A549 (cell line): ENCODE results near the gene CDH22. TPM values are rescaled to one million over a fixed set of nuclear protein-coding genes. Genes with fewer than 3 reads are reported as not detected.

Experiments
- ATAC-seq, 2 experiments: fragments of 200-7000 bp in 1 of 2; fragments of >200 bp in 1 of 2; cut with Nextera tagmentation in 1 of 2; cut with Tn5 transposase in 1 of 2; 3 replicates each; pipeline versions ENCODE4 v1.8.0 to v1.9.1; 2018 to 2020; ENCODE audit warnings: mild to moderate bottlenecking in 1 of 2, moderate library complexity in 1 of 2
- CTCF ChIA-PET: fragments of 300-600 bp; sonication (Branson Sonifier 250); formaldehyde crosslinking; extraction: SDS; loops from one replicate; lab custom pipeline; 2021; ENCODE audit warnings: antibody characterized with exemption, inconsistent platforms; lab: Yijun Ruan, JAX
- POLR2A ChIA-PET: fragments of 350-600 bp; formaldehyde crosslinking; extraction: SDS; loops from one replicate; lab custom pipeline; 2021; ENCODE audit warnings: antibody characterized with exemption, inconsistent platforms; lab: Yijun Ruan, JAX
- DNase-seq, 2 experiments: peaks; one replicate each; pipeline versions ENCODE4 v3.0.0 to v3.0.0-alpha.2; 2011 to 2016; ENCODE audit warnings: low read depth in 1 of 2, low spot score in 1 of 2
- FAIRE-seq: peaks from 2 replicates; lab custom pipeline; 2011; peaks lifted over from hg19 to GRCh38; lab: Jason Lieb, UNC
- H3K27ac ChIP-seq, 2 experiments: fragments of >200 bp; sonication (Bioruptor Twin); formaldehyde crosslinking; 3 replicates each; pipeline ENCODE4 v1.5.1; 2016 to 2017
- H3K4me1 ChIP-seq: fragments of >200 bp; sonication (Bioruptor Twin); formaldehyde crosslinking; 3 replicates; pipeline ENCODE4 v1.6.1; 2016
- H3K4me2 ChIP-seq: fragments of >200 bp; sonication (Bioruptor Twin); formaldehyde crosslinking; 3 replicates; pipeline ENCODE4 v1.6.1; 2016
- H3K4me3 ChIP-seq: fragments of >200 bp; sonication (Bioruptor Twin); formaldehyde crosslinking; 3 replicates; pipeline ENCODE4 v1.5.1; 2016
- H3K9me3 ChIP-seq: fragments of >200 bp; sonication (Bioruptor Twin); formaldehyde crosslinking; 3 replicates; pipeline ENCODE4 v1.6.1; 2016
- BCL3 ChIP-seq: fragments of >200 bp; sonication (Bioruptor Twin); formaldehyde crosslinking; IDR thresholded peaks from 3 replicates; pipeline ENCODE4 v1.6.1; 2016
- BHLHE40 ChIP-seq: IDR thresholded peaks from 2 replicates; pipeline ENCODE4 v1.6.1; 2012; ENCODE audit warnings: low read depth, low read length, inconsistent platforms
- CBX8 ChIP-seq: fragments of 200-600 bp; sonication (generic); IDR thresholded peaks from 2 replicates; pipeline ENCODE4 v1.6.1; 2016
- EHF ChIP-seq: fragments of 250-450 bp; sonication (Bioruptor Pico); IDR thresholded peaks from 2 replicates; pipeline ENCODE4 v1.5.0; 2020; ENCODE audit warnings: mild to moderate bottlenecking
- FOSB ChIP-seq: fragments of 250-450 bp; sonication (Bioruptor Pico); IDR thresholded peaks from 2 replicates; pipeline ENCODE4 v1.5.0; 2020; ENCODE audit warnings: mild to moderate bottlenecking, moderate library complexity
- HES2 ChIP-seq: fragments of >200 bp; sonication (Bioruptor Twin); formaldehyde crosslinking; IDR thresholded peaks from 2 replicates; pipeline ENCODE4 v1.6.1; 2016
- HOXA7 ChIP-seq: fragments of 250-450 bp; sonication (Bioruptor Pico); IDR thresholded peaks from 2 replicates; pipeline ENCODE4 v1.5.0; 2020; ENCODE audit warnings: mild to moderate bottlenecking, moderate library complexity
- MAFK ChIP-seq: fragments of 450-650 bp; IDR thresholded peaks from 2 replicates; pipeline ENCODE4 v1.6.1; 2014; ENCODE audit not compliant: partially characterized antibody
- NPAS2 ChIP-seq: fragments of 250-450 bp; sonication (Bioruptor Pico); IDR thresholded peaks from 2 replicates; pipeline ENCODE4 v1.8.0; 2022; ENCODE audit warnings: mild to moderate bottlenecking, moderate library complexity, borderline replicate concordance
- NR3C1 ChIP-seq: fragments of >200 bp; sonication (Bioruptor Twin); formaldehyde crosslinking; IDR thresholded peaks from 3 replicates; pipeline ENCODE4 v1.6.1; 2017
- PBX3 ChIP-seq: IDR thresholded peaks from 2 replicates; pipeline ENCODE4 v1.6.1; 2012
- POLR2A ChIP-seq: IDR thresholded peaks from 2 replicates; pipeline ENCODE4 v1.6.1; 2012; ENCODE audit warnings: mild to moderate bottlenecking, low read length
- POLR2AphosphoS2 ChIP-seq: conservative IDR thresholded peaks from 2 replicates; pipeline ENCODE4 v1.6.1; 2012; ENCODE audit warnings: low read length, improper control_type of control experiment, inconsistent platforms
- RCOR1 ChIP-seq: fragments of 150-350 bp; IDR thresholded peaks from 2 replicates; pipeline ENCODE4 v1.6.1; 2014; ENCODE audit warnings: antibody characterized with exemption, low read length, low read depth
- RFX5 ChIP-seq: fragments of 450-650 bp; IDR thresholded peaks from 2 replicates; pipeline ENCODE4 v1.7.1; 2014; ENCODE audit warnings: antibody characterized with exemption, mild to moderate bottlenecking, moderate library complexity
- TP53 ChIP-seq: fragments of 250-450 bp; sonication (Bioruptor Pico); IDR thresholded peaks from 2 replicates; pipeline ENCODE4 v1.5.0; 2021; ENCODE audit warnings: mild to moderate bottlenecking, moderate library complexity
- ZSCAN20 ChIP-seq: fragments of 250-450 bp; sonication (Bioruptor Pico); IDR thresholded peaks from 2 replicates; pipeline ENCODE4 v1.8.0; 2022; ENCODE audit warnings: mild to moderate bottlenecking, moderate library complexity
- WGBS: methylation state at CpG from one replicate; pipeline ENCODE4 v1.1.6; 2017; ENCODE audit errors: missing lambda C conversion rate; 5-methylcytosine and 5-hydroxymethylcytosine counted together
- polyA plus RNA-seq, 4 experiments: library from polyadenylated mRNA; depleted of rRNA in 3 of 4; stranded (reverse); fragments of >200 nt; fragmentation: RNase III in 1 of 4; extraction: RNeasy Plus Mini Kit Qiagen cat#74134 plus additional on column Dnase treatment in 1 of 4; gene quantifications; 2 replicates in 3 of 4; 3 replicates in 1 of 4; pipeline ENCODE4 v1.2.3, GENCODE V29; 2011 to 2017
- TF ChIP-seq, protein P1 (sequence below): fragments of 250-450 bp; sonication (Bioruptor Pico); IDR thresholded peaks from 2 replicates; pipeline ENCODE4 v1.5.0; 2021; ENCODE audit warnings: mild to moderate bottlenecking, moderate library complexity, borderline replicate concordance
- TF ChIP-seq, protein P2 (sequence below): IDR thresholded peaks from 2 replicates; pipeline ENCODE4 v1.6.1; 2012; ENCODE audit warnings: low read depth, borderline replicate concordance
- TF ChIP-seq, protein P3 (sequence below): fragments of 200-600 bp; sonication (generic); IDR thresholded peaks from 2 replicates; pipeline ENCODE4 v1.6.1; 2016; ENCODE audit warnings: antibody characterized with exemption, mild to moderate bottlenecking, moderate library complexity

CDH22 gene
- polyA plus RNA-seq, 2 of the 4 experiments (the other 2 are of a cell fraction), result not detected

- ChIA-PET CTCF (interaction anchor here (1.3 kb wide), 1 partner anchor 302 kb away, joined by 5 read pairs; no protein-coding TSS in a partner anchor), POLR2A (no interaction called here)
Observed at GRCh38 chr20:46135856-46136633, 172.3 kb downstream of the CDH22 start.

More at GRCh38 chr20:46135856-46136633, 172.3 kb downstream of the CDH22 start:
- Histone ChIP-seq H3K9me3 (no peaks in the 10 kb centered on the region), H3K27ac (no peak overlapping the region)
- FAIRE-seq (no peak), ATAC-seq (no peak), DNase-seq (no peak)
- 50% methylated on average over 12 of the region's 12 CpGs for WGBS
- no peak for TF ChIP-seq ZSCAN20
- TF ChIP-seq BHLHE40, result no peak
- no peak for TF ChIP-seq HES2
- TF ChIP-seq PBX3, result no peak
- TF ChIP-seq BCL3, result no peak
- TF ChIP-seq RCOR1, result no peak
- no peak for TF ChIP-seq HOXA7 (CRISPR knock-in tag)
- no peak for TF ChIP-seq TP53
- TF ChIP-seq NPAS2, result no peak
- no peak for TF ChIP-seq FOSB (CRISPR knock-in tag)
- TF ChIP-seq, protein P1, sequence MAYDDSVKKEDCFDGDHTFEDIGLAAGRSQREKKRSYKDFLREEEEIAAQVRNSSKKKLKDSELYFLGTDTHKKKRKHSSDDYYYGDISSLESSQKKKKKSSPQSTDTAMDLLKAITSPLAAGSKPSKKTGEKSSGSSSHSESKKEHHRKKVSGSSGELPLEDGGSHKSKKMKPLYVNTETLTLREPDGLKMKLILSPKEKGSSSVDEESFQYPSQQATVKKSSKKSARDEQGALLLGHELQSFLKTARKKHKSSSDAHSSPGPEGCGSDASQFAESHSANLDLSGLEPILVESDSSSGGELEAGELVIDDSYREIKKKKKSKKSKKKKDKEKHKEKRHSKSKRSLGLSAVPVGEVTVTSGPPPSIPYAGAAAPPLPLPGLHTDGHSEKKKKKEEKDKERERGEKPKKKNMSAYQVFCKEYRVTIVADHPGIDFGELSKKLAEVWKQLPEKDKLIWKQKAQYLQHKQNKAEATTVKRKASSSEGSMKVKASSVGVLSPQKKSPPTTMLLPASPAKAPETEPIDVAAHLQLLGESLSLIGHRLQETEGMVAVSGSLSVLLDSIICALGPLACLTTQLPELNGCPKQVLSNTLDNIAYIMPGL, result no peak
- TF ChIP-seq POLR2AphosphoS2, result no peak
- no peak for TF ChIP-seq RFX5
- no peak for TF ChIP-seq POLR2A
- TF ChIP-seq, protein P2, sequence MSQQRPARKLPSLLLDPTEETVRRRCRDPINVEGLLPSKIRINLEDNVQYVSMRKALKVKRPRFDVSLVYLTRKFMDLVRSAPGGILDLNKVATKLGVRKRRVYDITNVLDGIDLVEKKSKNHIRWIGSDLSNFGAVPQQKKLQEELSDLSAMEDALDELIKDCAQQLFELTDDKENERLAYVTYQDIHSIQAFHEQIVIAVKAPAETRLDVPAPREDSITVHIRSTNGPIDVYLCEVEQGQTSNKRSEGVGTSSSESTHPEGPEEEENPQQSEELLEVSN, result no peak
- no peak for TF ChIP-seq CBX8
- TF ChIP-seq NR3C1, result no peak
- TF ChIP-seq, protein P3, sequence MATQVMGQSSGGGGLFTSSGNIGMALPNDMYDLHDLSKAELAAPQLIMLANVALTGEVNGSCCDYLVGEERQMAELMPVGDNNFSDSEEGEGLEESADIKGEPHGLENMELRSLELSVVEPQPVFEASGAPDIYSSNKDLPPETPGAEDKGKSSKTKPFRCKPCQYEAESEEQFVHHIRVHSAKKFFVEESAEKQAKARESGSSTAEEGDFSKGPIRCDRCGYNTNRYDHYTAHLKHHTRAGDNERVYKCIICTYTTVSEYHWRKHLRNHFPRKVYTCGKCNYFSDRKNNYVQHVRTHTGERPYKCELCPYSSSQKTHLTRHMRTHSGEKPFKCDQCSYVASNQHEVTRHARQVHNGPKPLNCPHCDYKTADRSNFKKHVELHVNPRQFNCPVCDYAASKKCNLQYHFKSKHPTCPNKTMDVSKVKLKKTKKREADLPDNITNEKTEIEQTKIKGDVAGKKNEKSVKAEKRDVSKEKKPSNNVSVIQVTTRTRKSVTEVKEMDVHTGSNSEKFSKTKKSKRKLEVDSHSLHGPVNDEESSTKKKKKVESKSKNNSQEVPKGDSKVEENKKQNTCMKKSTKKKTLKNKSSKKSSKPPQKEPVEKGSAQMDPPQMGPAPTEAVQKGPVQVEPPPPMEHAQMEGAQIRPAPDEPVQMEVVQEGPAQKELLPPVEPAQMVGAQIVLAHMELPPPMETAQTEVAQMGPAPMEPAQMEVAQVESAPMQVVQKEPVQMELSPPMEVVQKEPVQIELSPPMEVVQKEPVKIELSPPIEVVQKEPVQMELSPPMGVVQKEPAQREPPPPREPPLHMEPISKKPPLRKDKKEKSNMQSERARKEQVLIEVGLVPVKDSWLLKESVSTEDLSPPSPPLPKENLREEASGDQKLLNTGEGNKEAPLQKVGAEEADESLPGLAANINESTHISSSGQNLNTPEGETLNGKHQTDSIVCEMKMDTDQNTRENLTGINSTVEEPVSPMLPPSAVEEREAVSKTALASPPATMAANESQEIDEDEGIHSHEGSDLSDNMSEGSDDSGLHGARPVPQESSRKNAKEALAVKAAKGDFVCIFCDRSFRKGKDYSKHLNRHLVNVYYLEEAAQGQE, result no peak
- TF ChIP-seq EHF (CRISPR knock-in tag), result no peak
- TF ChIP-seq MAFK, result no peak
- TF ChIP-seq, all 56 proteins: peak for 0
- Histone ChIP-seq H3K4me1 (no peaks in the 10 kb centered on the region), H3K4me2 (no peak overlapping the region), H3K4me3 (no peak overlapping the region)
